Cardiac fibroblast (primary cell): ENCODE data around the gene SBF1.

Experiments used
- DNase-seq, 2 donors: peaks; one replicate each; pipeline versions ENCODE4 v3.0.0 to v3.0.0-alpha.2; 2010; ENCODE audit warnings: low read depth in 2 of 2
- H3K4me3 ChIP-seq, 2 donors: replicated peaks in 1 of 2; 1 replicate in 1 of 2; 2 replicates in 1 of 2; pipeline ENCODE4 v1.5.1; 2011; ENCODE audit warnings: low read depth in 2 of 2, low read length in 2 of 2, mild to moderate bottlenecking in 2 of 2, moderate library complexity in 1 of 2
- CTCF ChIP-seq: IDR thresholded peaks from one replicate; pipeline ENCODE4 v1.5.1; 2011; ENCODE audit warnings: low read depth, mild to moderate bottlenecking, low read length, inconsistent platforms

SBF1 gene

DNA sequence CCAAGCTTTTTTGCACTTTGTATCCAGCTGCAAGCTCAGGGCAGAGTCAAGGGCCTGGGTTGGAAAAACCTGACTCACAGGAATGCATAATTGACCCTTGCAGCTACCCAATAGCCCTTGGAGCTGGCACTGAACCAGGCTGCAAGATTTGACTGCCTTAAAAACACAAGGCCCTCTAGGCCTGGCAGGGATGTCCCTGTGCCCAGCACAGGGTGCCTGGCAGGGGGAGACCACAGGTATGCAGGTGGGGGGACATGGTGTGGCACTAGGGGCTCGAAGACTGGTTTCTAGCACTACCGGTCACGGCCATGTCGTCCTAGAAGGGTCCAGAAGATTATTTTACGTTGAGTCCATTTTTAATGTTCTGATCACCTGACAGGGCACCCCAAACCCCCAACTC is 30.2 kb downstream of the SBF1 start:
- no peak for TF ChIP-seq CTCF
- H3K4me3 ChIP-seq: no peak overlapping the region
- DNase-seq: peak; percentile 79 to 80

- no peak for TF ChIP-seq CTCF
- no peak for DNase-seq
- H3K4me3 ChIP-seq: no peak overlapping the region
Measured at GRCh38 chr22:50443801-50444625, 30.8 kb downstream of the SBF1 start.

GRCh38 chr22:50443197-50443596 is 31.6 kb downstream of the SBF1 start:
- TF ChIP-seq CTCF: no peak
- H3K4me3 ChIP-seq: no peak overlapping the region
- no peak for DNase-seq

GRCh38 chr22:50441428-50441993 is 33.3 kb downstream of the SBF1 start:
- DNase-seq: no peak
- no peak overlapping the region for H3K4me3 ChIP-seq
- no peak for TF ChIP-seq CTCF

DNA sequence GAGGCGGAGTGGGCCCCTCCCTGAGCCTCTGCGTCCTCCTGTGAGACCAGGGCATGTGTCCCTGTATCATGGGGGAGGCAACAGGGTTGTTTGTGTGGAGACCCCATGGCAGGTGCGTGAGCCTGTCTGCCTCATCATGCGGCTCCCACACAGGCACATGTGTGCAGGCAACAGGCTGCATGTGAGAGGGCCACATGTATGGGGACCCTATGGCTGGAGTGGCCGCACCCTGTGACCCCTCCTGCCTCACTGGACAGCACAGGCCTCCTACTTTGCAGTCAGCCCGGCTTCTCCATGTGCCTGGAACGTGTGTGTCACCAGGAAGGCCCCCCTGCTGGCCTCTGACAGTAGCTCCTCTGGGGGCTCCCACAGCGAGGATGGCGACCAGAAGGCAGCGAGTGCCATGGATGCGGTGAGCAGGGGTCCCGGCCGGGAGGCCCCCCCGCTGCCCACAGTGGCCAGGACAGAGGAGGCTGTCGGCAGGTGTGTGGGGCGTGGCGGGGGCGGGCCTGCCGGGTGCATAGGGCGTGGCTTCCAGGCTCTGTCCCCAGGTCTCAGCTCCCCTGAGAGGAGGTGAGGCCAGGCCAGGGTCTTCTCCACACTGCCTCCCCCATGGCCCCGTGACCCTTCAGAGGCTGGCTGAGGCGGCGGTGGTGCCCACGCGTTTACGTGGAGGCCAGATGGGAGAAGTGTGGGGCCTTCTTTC is 34.1 kb downstream of the SBF1 start:
- no peak for DNase-seq
- H3K4me3 ChIP-seq: no peak overlapping the region
- no peak for TF ChIP-seq CTCF

GRCh38 chr22:50439871-50440331 is 34.9 kb downstream of the SBF1 start:
- no peak overlapping the region for H3K4me3 ChIP-seq
- no peak for DNase-seq
- no peak for TF ChIP-seq CTCF
